ENCODE measurements around the gene SIL1.

- TF ChIP-seq CTCF (IDR thresholded peaks at IDR 0.05): no peak
- no peak for TF ChIP-seq POLR2A (IDR thresholded peaks at IDR 0.05)
- no peak for TF ChIP-seq POLR2AphosphoS5 (IDR thresholded peaks at IDR 0.05; ENCODE audit: insufficient read depth in 1 of 2, low read depth in 1 of 2)
Measured at GRCh38 chr5:139046551-139046950, 151.6 kb downstream of the SIL1 start.

All from vagina (tissue), 2 donors.